Naive thymus-derived CD4-positive, alpha-beta T cell (primary cell): ENCODE results near the gene GMIP. TPM values are rescaled to one million over a fixed set of nuclear protein-coding genes. Genes with fewer than 3 reads are reported as not detected.

Experiments
- ATAC-seq: fragments of 150-1000 bp; cut with Tn5 transposase; 2 replicates; pipeline ENCODE4 v1.10.0; 2021; ENCODE audit warnings: mild to moderate bottlenecking, moderate library complexity
- CTCF ChIA-PET: fragments of 350-600 bp; sonication (Branson Sonifier 250); formaldehyde crosslinking; loops from one replicate; lab custom pipeline; 2021; ENCODE audit warnings: antibody characterized with exemption; lab: Charles Lee
- POLR2A ChIA-PET: fragments of 350-600 bp; sonication (Branson Sonifier 250); formaldehyde crosslinking; loops from one replicate; lab custom pipeline; 2021; ENCODE audit warnings: antibody characterized with exemption, inconsistent platforms; lab: Charles Lee
- DNase-seq, 9 donors: peaks; one replicate each; pipeline versions ENCODE4 v3.0.0 to v3.0.0-alpha.2; 2020 to 2022; ENCODE audit warnings: mixed read lengths in 1 of 9
- H3K27ac ChIP-seq: one replicate; pipeline ENCODE4 v1.7.0; 2013; ENCODE audit warnings: mild to moderate bottlenecking, low read depth, low read length, moderate library complexity
- H3K27me3 ChIP-seq, 2 donors: one replicate each; pipeline ENCODE4 v1.7.0; 2013; ENCODE audit warnings: low read length in 2 of 2, mild to moderate bottlenecking in 2 of 2, moderate library complexity in 2 of 2; ENCODE audit not compliant: control insufficient read depth in 2 of 2, insufficient read depth in 2 of 2
- H3K36me3 ChIP-seq, 3 experiments: 1 replicate in 2 of 3; 2 replicates in 1 of 3; pipeline ENCODE4 v1.7.0; 2013; ENCODE audit warnings: low read length in 3 of 3, mild to moderate bottlenecking in 3 of 3, moderate library complexity in 1 of 3; ENCODE audit not compliant: insufficient read depth in 3 of 3, control insufficient read depth in 2 of 3
- H3K4me1 ChIP-seq, 2 donors: one replicate each; pipeline ENCODE4 v1.7.0; 2013; ENCODE audit warnings: low read length in 2 of 2, mild to moderate bottlenecking in 2 of 2, moderate library complexity in 1 of 2; ENCODE audit not compliant: control insufficient read depth in 2 of 2, insufficient read depth in 2 of 2
- H3K4me3 ChIP-seq: 2 replicates; pipeline ENCODE4 v1.7.0; 2013; ENCODE audit warnings: mild to moderate bottlenecking, low read length
- H3K9me3 ChIP-seq, 3 experiments: 1 replicate in 2 of 3; 2 replicates in 1 of 3; pipeline ENCODE4 v1.7.0; 2013; ENCODE audit warnings: low read length in 3 of 3; ENCODE audit not compliant: control insufficient read depth in 2 of 3
- H3K27ac Mint-ChIP-seq, 9 donors: one replicate each; pipeline ENCODE4 v1.8.0; 2020 to 2022; ENCODE audit warnings: mixed read lengths in 9 of 9, mild to moderate bottlenecking in 8 of 9, moderate library complexity in 5 of 9, inconsistent platforms in 2 of 9
- H3K27me3 Mint-ChIP-seq, 5 donors: one replicate each; pipeline ENCODE4 v1.8.0; 2021 to 2022; ENCODE audit warnings: mixed read lengths in 5 of 5, mild to moderate bottlenecking in 1 of 5
- H3K36me3 Mint-ChIP-seq, 5 donors: one replicate each; pipeline ENCODE4 v1.8.0; 2020 to 2022; ENCODE audit warnings: mixed read lengths in 5 of 5, mild to moderate bottlenecking in 3 of 5, inconsistent platforms in 1 of 5
- H3K4me1 Mint-ChIP-seq, 7 donors: one replicate each; pipeline ENCODE4 v1.8.0; 2020 to 2022; ENCODE audit warnings: mixed read lengths in 7 of 7, mild to moderate bottlenecking in 3 of 7, inconsistent platforms in 1 of 7
- H3K4me3 Mint-ChIP-seq, 10 donors: one replicate each; pipeline ENCODE4 v1.8.0; 2020 to 2022; ENCODE audit warnings: mild to moderate bottlenecking in 10 of 10, mixed read lengths in 10 of 10, moderate library complexity in 6 of 10, inconsistent platforms in 2 of 10
- H3K9me3 Mint-ChIP-seq, 11 donors: one replicate each; pipeline ENCODE4 v1.8.0; 2020 to 2022; ENCODE audit warnings: mixed read lengths in 11 of 11, mild to moderate bottlenecking in 4 of 11, inconsistent platforms in 1 of 11, moderate library complexity in 1 of 11
- intact Hi-C, 2 donors: fragments of 100-400 bp; cut with micrococcal nuclease; formaldehyde crosslinking; loops; one replicate each; pipeline ENCODE4 v1.15.1; 2023
- polyA plus RNA-seq, 2 donors: library from polyadenylated mRNA; unstranded; fragments of 300-500 nt; fragmentation: Illumina TruSeq; gene quantifications; one replicate each; pipeline ENCODE4 v1.2.3, GENCODE V29; 2021
- total RNA-seq, 6 experiments: library from RNA in 5 of 6; stranded (reverse) in 5 of 6; gene quantifications; 1 replicate in 5 of 6; 2 replicates in 1 of 6; pipeline ENCODE4 v1.2.3 and lab custom pipeline; 2021 to 2026

The GMIP gene
- total and polyA plus RNA-seq, 7 experiments from 2014 or later, result 32.9 to 141 (median 99.1) TPM

DNA sequence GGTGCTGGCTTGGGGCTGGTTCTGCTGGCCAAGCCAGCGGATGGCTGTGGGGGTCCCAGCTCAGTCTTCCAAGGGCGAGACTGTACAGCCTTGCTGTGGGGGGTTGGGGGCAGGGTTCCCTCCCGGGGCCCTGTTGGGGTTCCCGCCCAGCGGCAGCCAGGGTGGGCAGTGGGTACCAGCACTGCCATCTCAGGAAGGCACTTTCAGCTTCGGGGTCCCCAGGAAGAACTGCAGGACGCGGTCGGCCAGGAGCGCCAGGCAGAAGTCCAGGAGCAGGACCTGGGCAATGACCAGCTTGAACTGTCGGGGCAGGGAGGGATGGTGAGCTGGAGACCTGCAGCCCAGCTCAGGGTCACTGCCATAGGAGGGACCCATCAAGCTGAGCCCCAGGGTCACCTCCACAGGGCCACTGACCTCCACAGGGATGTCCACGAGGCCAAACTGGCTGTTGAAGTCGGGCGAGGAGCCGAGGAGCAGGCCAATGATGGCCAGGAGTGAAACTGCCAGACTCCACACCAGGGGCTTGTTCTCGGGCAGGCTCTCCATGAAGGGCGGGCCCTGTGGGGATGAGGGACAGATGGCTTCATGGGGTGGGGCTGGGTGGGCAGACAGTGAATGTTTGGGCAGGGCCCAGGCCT lies 1.9 kb upstream of the GMIP start:
- peaks cover 0 to 70% (median 3%) of the 10 kb centered on the region in 3 experiments for H3K36me3 ChIP-seq
- intact Hi-C loops, result no loop called here
- H3K27ac Mint-ChIP-seq, result peak overlapping the region in 3 of 9 donors; percentile 13 to 95 (median 21)

GRCh38 chr19:19644054-19644388 lies 564 bp upstream of the GMIP start:
- peaks cover 10 to 18% of the 10 kb centered on the region in 2 donors for H3K4me1 ChIP-seq
- H3K36me3 Mint-ChIP-seq, result peaks cover 0 to 20% (median 0%) of the 10 kb centered on the region in 5 donors
- H3K36me3 ChIP-seq, result peaks cover 0 to 70% (median 7%) of the 10 kb centered on the region in 3 experiments
- H3K4me3 Mint-ChIP-seq, result peak overlapping the region; percentile 93 to 100 (median 98)
- no peaks in the 10 kb centered on the region for H3K9me3 Mint-ChIP-seq
- no peaks in the 10 kb centered on the region for H3K27me3 ChIP-seq
- intact Hi-C loops, result loop anchor here in 1 of 2 donors (5.0 kb wide), 1 partner anchor 257 kb away; no protein-coding TSS in a partner anchor
- H3K27ac ChIP-seq, result peak overlapping the region; percentile 89
- CTCF ChIA-PET, result interaction anchor here (0.7 to 1.6 kb wide), 9 partner anchors 25 to 314 kb away, joined by 3 to 25 read pairs (median 4); partner anchors contain the start of genes YJEFN3 and ZNF101
- peak overlapping the region; percentile 82 for H3K4me3 ChIP-seq
- H3K27ac Mint-ChIP-seq, result peak overlapping the region; percentile 88 to 98 (median 97)
- no peaks in the 10 kb centered on the region for H3K9me3 ChIP-seq
- H3K4me1 Mint-ChIP-seq, result peaks cover 12 to 25% (median 18%) of the 10 kb centered on the region in 7 donors
- DNase-seq (no peak), ATAC-seq (no peak)
- POLR2A ChIA-PET, result interaction anchor here (0.7 to 3.2 kb wide), 19 partner anchors 11 to 222 kb away, joined by 3 to 30 read pairs (median 4); partner anchors contain the start of genes ATP13A1, YJEFN3, ZNF101 and ZNF253
- no peaks in the 10 kb centered on the region for H3K27me3 Mint-ChIP-seq

More for the DNA sequence above, 1.9 kb upstream of the GMIP start:
- Histone ChIP-seq H3K4me1 (peaks cover 10 to 18% of the 10 kb centered on the region in 2 donors), H3K9me3 (no peaks in the 10 kb centered on the region), H3K27ac (peak overlapping the region; percentile 18), H3K27me3 (no peaks in the 10 kb centered on the region), H3K4me3 (no peak overlapping the region)
- DNase-seq (no peak), ATAC-seq (no peak)
- Mint-ChIP-seq H3K27me3 (no peaks in the 10 kb centered on the region), H3K9me3 (no peaks in the 10 kb centered on the region), H3K4me1 (peaks cover 8 to 19% (median 13%) of the 10 kb centered on the region in 7 donors), H3K4me3 (no peak overlapping the region), H3K36me3 (peaks cover 0 to 25% (median 0%) of the 10 kb centered on the region in 5 donors)
- ChIA-PET POLR2A (interaction anchor here (2.5 to 3.2 kb wide), 2 partner anchors 23 to 112 kb away, joined by 19 to 30 read pairs; partner anchors contain the start of gene ZNF101), CTCF (interaction anchor here (1.0 to 1.1 kb wide), 4 partner anchors 12 to 113 kb away, joined by 3 to 7 read pairs (median 3); no protein-coding TSS in a partner anchor)

GRCh38 chr19:19642506-19643157 lies 825 bp downstream of the GMIP start:
- ATAC-seq (peak; percentile 23), DNase-seq (peak in 5 of 9 donors; percentile 22 to 59 (median 30))
- Histone ChIP-seq H3K4me1 (peaks cover 10 to 18% of the 10 kb centered on the region in 2 donors), H3K27ac (peak overlapping the region; percentile 89), H3K27me3 (no peaks in the 10 kb centered on the region), H3K4me3 (peak overlapping the region; percentile 82), H3K36me3 (peaks cover 0 to 73% (median 5%) of the 10 kb centered on the region in 3 experiments), H3K9me3 (no peaks in the 10 kb centered on the region)
- Mint-ChIP-seq H3K4me3 (peak overlapping the region; percentile 93 to 100 (median 98)), H3K27ac (peak overlapping the region; percentile 88 to 98 (median 97)), H3K9me3 (no peaks in the 10 kb centered on the region), H3K4me1 (peaks cover 12 to 25% (median 20%) of the 10 kb centered on the region in 7 donors), H3K27me3 (no peaks in the 10 kb centered on the region), H3K36me3 (peaks cover 0 to 21% (median 4%) of the 10 kb centered on the region in 5 donors)
- ChIA-PET CTCF (no interaction called here), POLR2A (no interaction called here)
- intact Hi-C loops, result loop anchor here (1.0 to 5.0 kb wide), 12 partner anchors 14 to 317 kb away; partner anchors contain the start of genes ATP13A1 (in 2 of the 2), LPAR2 (in 2 of the 2), PBX4 (in 2 of the 2) and ZNF101 (in 1 of the 2)

DNA sequence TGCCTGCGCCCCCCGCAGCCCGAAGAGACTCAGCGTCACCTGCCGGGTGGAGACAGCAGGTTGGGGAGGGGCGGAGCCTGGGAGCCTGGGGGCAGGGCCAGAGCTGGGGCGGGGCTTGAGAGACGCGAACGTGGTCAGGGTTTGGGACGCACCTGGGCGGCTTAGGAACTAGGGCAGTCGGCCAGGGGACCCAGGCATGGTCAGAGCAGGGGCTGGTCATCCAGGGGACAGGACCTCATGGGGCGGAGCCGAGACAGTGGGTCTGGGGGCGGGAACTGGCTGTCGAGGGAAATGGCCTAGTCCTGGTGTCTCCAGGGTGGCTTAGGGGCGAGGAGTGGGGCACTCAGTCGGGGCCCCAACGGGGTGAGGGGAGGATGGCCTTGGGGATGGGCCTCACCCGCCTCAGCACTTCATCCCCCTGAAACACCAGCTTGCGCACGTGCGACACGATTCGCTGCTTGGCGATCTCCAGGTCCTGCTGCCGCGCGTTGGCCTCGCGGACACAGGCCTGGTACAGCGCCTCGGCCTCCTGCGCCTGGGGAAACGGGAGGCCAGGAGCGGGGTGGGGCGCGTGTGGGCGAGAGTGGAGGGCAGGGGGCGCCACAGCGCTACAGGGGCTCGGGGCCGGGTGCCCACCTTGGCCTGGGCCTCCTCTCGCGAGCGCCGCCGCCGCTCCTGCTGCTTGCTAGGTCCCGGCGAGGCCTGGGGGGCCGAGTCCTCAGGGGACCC lies 5.8 kb downstream of the GMIP start:
- Histone ChIP-seq H3K9me3 (no peaks in the 10 kb centered on the region), H3K27me3 (no peaks in the 10 kb centered on the region), H3K4me1 (peaks cover 7 to 14% of the 10 kb centered on the region in 2 donors), H3K4me3 (no peak overlapping the region), H3K27ac (no peak overlapping the region), H3K36me3 (peaks cover 17 to 79% (median 31%) of the 10 kb centered on the region in 3 experiments)
- DNase-seq, result no peak
- Mint-ChIP-seq H3K9me3 (peaks cover 0 to 3% (median 0%) of the 10 kb centered on the region in 11 donors), H3K36me3 (peaks cover 9 to 36% (median 19%) of the 10 kb centered on the region in 5 donors), H3K4me1 (peaks cover 20 to 38% (median 26%) of the 10 kb centered on the region in 7 donors), H3K4me3 (no peak overlapping the region), H3K27me3 (no peaks in the 10 kb centered on the region), H3K27ac (peak overlapping the region in 1 of 9 donors; percentile 56)
- CTCF ChIA-PET, result interaction anchor here (0.8 kb wide), 1 partner anchor 23 kb away, joined by 3 read pairs; no protein-coding TSS in a partner anchor
- POLR2A ChIA-PET, result interaction anchor here (1.4 to 1.5 kb wide), 2 partner anchors 9 to 29 kb away, joined by 3 to 4 read pairs; no protein-coding TSS in a partner anchor
- intact Hi-C loops, result no loop called here
- ATAC-seq, result peak; percentile 30

- ChIA-PET POLR2A (interaction anchor here (1.4 to 1.5 kb wide), 2 partner anchors 8 to 29 kb away, joined by 3 to 4 read pairs; no protein-coding TSS in a partner anchor), CTCF (interaction anchor here (0.8 to 1.4 kb wide), 2 partner anchors 22 to 105 kb away, joined by 3 to 4 read pairs; no protein-coding TSS in a partner anchor)
- peaks cover 4 to 12% of the 10 kb centered on the region in 2 donors for H3K4me1 ChIP-seq
- H3K27me3 ChIP-seq, result no peaks in the 10 kb centered on the region
- no peak overlapping the region for H3K27ac ChIP-seq
- H3K36me3 ChIP-seq, result peaks cover 17 to 85% (median 31%) of the 10 kb centered on the region in 3 experiments
- H3K9me3 ChIP-seq, result no peaks in the 10 kb centered on the region
- ATAC-seq (no peak), DNase-seq (no peak)
- intact Hi-C loops, result no loop called here
- no peak overlapping the region for H3K4me3 ChIP-seq
- H3K27me3 Mint-ChIP-seq, result no peaks in the 10 kb centered on the region
- H3K4me1 Mint-ChIP-seq, result peaks cover 16 to 33% (median 22%) of the 10 kb centered on the region in 7 donors
- no peak overlapping the region for H3K4me3 Mint-ChIP-seq
- H3K9me3 Mint-ChIP-seq, result peaks cover 0 to 3% (median 0%) of the 10 kb centered on the region in 11 donors
- peaks cover 9 to 32% (median 19%) of the 10 kb centered on the region in 5 donors for H3K36me3 Mint-ChIP-seq
- H3K27ac Mint-ChIP-seq, result peak overlapping the region in 1 of 9 donors; percentile 36
Measured at GRCh38 chr19:19637186-19637522, 6.3 kb downstream of the GMIP start.
